K562 (cell line): ENCODE measurements around the gene POLR1A. TPM values are rescaled to one million over a fixed set of nuclear protein-coding genes. Genes with fewer than 3 reads are reported as not detected.

Experiments
- ATF1 ChIP-seq, 2 experiments: fragments of 450-650 bp in 1 of 2; IDR thresholded peaks; 2 replicates each; pipeline ENCODE4 v1.6.1; 2016; ENCODE audit warnings: missing compliant biosample characterization in 1 of 2, missing genetic modification characterization in 1 of 2
- CHD1 ChIP-seq: fragments of 200-600 bp; sonication (generic); IDR thresholded peaks from one replicate; pipeline ENCODE4 v1.6.1; 2012; ENCODE audit warnings: mild to moderate bottlenecking, moderate library complexity, low read length, inconsistent platforms
- CREM ChIP-seq: IDR thresholded peaks from 2 replicates; pipeline ENCODE4 v1.6.1; 2014; ENCODE audit warnings: antibody characterized with exemption, low read depth
- FOXM1 ChIP-seq, 2 experiments: fragments of 450-650 bp in 1 of 2; sonication (generic) in 1 of 2; formaldehyde crosslinking in 1 of 2; IDR thresholded peaks; 2 replicates each; pipeline versions ENCODE4 v1.6.1 to v1.9.0; 2017 to 2022; ENCODE audit warnings: low read depth in 2 of 2, mild to moderate bottlenecking in 2 of 2, missing genetic modification reagents in 1 of 2, moderate library complexity in 1 of 2
- GTF2F1 ChIP-seq: IDR thresholded peaks from 2 replicates; pipeline ENCODE4 v1.6.1; 2011; ENCODE audit warnings: low read depth, low read length, improper control_type of control experiment
- KLF16 ChIP-seq: IDR thresholded peaks from 2 replicates; pipeline ENCODE4 v1.6.1; 2016; ENCODE audit warnings: antibody characterized with exemption
- MAFF ChIP-seq: IDR thresholded peaks from 2 replicates; pipeline ENCODE4 v1.6.1; 2012; ENCODE audit warnings: low read length, improper control_type of control experiment
- MYBL2 ChIP-seq, 2 experiments: fragments of 450-650 bp in 1 of 2; sonication (generic) in 1 of 2; formaldehyde crosslinking in 1 of 2; IDR thresholded peaks; 2 replicates each; pipeline versions ENCODE4 v1.6.1 to v1.8.1; 2017 to 2022; ENCODE audit warnings: borderline replicate concordance in 1 of 2, inconsistent platforms in 1 of 2, low read depth in 1 of 2, mild to moderate bottlenecking in 1 of 2, missing genetic modification reagents in 1 of 2, moderate library complexity in 1 of 2
- NFIC ChIP-seq: fragments of 450-650 bp; IDR thresholded peaks from 2 replicates; pipeline ENCODE4 v1.6.1; 2017; ENCODE audit warnings: mild to moderate bottlenecking, inconsistent platforms
- RAD51 ChIP-seq: fragments of 450-650 bp; IDR thresholded peaks from 2 replicates; pipeline ENCODE4 v1.7.1; 2016; ENCODE audit warnings: low read depth, mild to moderate bottlenecking, borderline replicate concordance
- SREBF1 ChIP-seq: fragments of 150-350 bp; IDR thresholded peaks from 2 replicates; pipeline ENCODE4 v1.6.1; 2014; ENCODE audit warnings: antibody characterized with exemption, low read depth, low read length, borderline replicate concordance
- SRF ChIP-seq, 2 experiments: fragments of 250-450, 450-650 bp in 1 of 2; sonication (Bioruptor Pico) in 1 of 2; sonication (generic) in 1 of 2; formaldehyde crosslinking; IDR thresholded peaks; 2 replicates each; pipeline versions ENCODE4 v1.5.0 to v1.5.1; 2020 to 2022; ENCODE audit warnings: mild to moderate bottlenecking in 1 of 2, missing genetic modification reagents in 1 of 2
- ZNF347 ChIP-seq: fragments of 450-650 bp; formaldehyde crosslinking; IDR thresholded peaks from 2 replicates; pipeline ENCODE4 v1.4.0; 2020; ENCODE audit warnings: low read depth, mild to moderate bottlenecking, moderate library complexity
- ZNF707 ChIP-seq: fragments of 250-450 bp; sonication (Bioruptor Pico); conservative IDR thresholded peaks from 2 replicates; pipeline ENCODE4 v1.8.0; 2022; ENCODE audit warnings: inconsistent platforms, mild to moderate bottlenecking, moderate library complexity
- polyA plus RNA-seq, 8 experiments: library from polyadenylated mRNA; depleted of rRNA in 4 of 8; stranded (reverse) in 5 of 8; unstranded in 3 of 8; fragments of >200 nt; fragmentation: Nextera tagmentation in 2 of 8; fragmentation: Illumina TruSeq in 1 of 8; extraction: Ambion mirVana in 2 of 8; extraction: Trizol in 1 of 8; gene quantifications; 2 replicates each; pipeline versions ENCODE4 v1.2.1 to v1.2.3, GENCODE V29; 2011 to 2014; ENCODE audit warnings: inconsistent platforms in 1 of 8, missing spikeins in 1 of 8
- total RNA-seq, 7 experiments: library from RNA; depleted of rRNA in 6 of 7; stranded (reverse); fragments of >200 nt in 6 of 7; fragmentation: Illumina TruSeq in 2 of 7; extraction: Trizol in 2 of 7; gene quantifications; 2 replicates each; pipeline versions ENCODE4 v1.2.1 to v1.2.3, GENCODE V29; 2011 to 2021; ENCODE audit warnings: low replicate concordance in 1 of 7
- TF ChIP-seq, protein P1 (sequence below): fragments of 250-450 bp; sonication (Bioruptor Pico); IDR thresholded peaks from 2 replicates; pipeline ENCODE4 v1.4.0; 2020
- TF ChIP-seq, protein P2 (sequence below): fragments of 450-650 bp; IDR thresholded peaks from 2 replicates; pipeline ENCODE4 v1.6.1; 2018; ENCODE audit warnings: mild to moderate bottlenecking, low read depth; ENCODE audit not compliant: partially characterized antibody

Gene POLR1A
- total and polyA plus RNA-seq, 9 of the 15 experiments (the other 6 are each of a cell fraction or from before 2014, with no cell fraction given): 3.0 to 72.1 (median 21.8) TPM

DNA sequence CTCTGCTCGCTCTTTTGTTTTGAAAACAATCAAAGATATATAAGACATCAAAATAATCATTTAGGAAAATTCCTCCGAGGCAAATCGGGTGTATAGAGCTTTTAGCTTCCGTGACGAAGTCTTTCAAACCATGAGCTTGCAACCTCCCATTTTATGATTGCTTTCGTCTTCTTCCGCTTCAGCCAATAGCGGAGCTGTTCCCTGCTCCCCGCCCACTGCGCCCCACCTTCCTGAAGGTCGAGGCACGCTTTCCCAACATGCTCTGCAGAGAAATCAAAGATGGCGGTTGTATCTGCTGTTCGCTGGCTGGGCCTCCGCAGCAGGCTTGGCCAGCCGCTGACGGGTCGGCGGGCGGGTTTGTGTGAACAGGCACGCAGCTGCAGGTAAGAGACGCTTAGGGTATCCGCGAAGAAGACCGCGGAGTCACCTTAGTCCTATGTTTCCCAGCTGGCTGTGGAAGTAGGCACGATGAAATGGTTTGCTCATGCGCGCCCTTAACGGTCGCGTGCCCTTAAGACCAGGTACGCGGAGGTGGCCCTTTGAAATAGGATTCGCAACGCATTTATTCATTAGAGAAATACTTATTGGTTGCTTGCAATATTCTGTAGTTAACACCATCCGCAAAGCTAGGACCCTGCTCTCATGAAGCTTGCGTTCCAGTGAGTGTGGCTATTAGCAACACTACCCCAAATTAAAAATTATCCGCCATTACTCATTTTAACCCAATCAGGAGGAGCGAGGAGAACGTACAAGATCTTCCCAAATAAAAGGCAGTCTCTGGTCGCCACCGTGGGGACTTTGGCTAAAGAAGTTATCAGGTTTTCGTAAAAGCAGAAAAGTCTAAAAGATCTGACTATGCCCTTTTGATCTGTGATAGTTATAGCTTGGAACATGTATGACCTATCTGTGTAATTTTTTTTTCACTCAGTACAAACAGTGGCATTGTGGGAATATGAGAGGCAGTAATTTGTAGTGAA, 571 bp upstream of the POLR1A start, which contains the start of gene PTCD3 (continued):
- TF ChIP-seq, protein P1, sequence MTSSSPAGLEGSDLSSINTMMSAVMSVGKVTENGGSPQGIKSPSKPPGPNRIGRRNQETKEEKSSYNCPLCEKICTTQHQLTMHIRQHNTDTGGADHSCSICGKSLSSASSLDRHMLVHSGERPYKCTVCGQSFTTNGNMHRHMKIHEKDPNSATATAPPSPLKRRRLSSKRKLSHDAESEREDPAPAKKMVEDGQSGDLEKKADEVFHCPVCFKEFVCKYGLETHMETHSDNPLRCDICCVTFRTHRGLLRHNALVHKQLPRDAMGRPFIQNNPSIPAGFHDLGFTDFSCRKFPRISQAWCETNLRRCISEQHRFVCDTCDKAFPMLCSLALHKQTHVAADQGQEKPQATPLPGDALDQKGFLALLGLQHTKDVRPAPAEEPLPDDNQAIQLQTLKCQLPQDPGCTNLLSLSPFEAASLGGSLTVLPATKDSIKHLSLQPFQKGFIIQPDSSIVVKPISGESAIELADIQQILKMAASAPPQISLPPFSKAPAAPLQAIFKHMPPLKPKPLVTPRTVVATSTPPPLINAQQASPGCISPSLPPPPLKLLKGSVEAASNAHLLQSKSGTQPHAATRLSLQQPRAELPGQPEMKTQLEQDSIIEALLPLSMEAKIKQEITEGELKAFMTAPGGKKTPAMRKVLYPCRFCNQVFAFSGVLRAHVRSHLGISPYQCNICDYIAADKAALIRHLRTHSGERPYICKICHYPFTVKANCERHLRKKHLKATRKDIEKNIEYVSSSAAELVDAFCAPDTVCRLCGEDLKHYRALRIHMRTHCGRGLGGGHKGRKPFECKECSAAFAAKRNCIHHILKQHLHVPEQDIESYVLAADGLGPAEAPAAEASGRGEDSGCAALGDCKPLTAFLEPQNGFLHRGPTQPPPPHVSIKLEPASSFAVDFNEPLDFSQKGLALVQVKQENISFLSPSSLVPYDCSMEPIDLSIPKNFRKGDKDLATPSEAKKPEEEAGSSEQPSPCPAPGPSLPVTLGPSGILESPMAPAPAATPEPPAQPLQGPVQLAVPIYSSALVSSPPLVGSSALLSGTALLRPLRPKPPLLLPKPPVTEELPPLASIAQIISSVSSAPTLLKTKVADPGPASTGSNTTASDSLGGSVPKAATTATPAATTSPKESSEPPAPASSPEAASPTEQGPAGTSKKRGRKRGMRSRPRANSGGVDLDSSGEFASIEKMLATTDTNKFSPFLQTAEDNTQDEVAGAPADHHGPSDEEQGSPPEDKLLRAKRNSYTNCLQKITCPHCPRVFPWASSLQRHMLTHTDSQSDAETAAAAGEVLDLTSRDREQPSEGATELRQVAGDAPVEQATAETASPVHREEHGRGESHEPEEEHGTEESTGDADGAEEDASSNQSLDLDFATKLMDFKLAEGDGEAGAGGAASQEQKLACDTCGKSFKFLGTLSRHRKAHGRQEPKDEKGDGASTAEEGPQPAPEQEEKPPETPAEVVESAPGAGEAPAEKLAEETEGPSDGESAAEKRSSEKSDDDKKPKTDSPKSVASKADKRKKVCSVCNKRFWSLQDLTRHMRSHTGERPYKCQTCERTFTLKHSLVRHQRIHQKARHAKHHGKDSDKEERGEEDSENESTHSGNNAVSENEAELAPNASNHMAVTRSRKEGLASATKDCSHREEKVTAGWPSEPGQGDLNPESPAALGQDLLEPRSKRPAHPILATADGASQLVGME (CRISPR knock-in tag): peak; percentile 17; the same call in 1 of the 2 replicates
- TF ChIP-seq, protein P2, sequence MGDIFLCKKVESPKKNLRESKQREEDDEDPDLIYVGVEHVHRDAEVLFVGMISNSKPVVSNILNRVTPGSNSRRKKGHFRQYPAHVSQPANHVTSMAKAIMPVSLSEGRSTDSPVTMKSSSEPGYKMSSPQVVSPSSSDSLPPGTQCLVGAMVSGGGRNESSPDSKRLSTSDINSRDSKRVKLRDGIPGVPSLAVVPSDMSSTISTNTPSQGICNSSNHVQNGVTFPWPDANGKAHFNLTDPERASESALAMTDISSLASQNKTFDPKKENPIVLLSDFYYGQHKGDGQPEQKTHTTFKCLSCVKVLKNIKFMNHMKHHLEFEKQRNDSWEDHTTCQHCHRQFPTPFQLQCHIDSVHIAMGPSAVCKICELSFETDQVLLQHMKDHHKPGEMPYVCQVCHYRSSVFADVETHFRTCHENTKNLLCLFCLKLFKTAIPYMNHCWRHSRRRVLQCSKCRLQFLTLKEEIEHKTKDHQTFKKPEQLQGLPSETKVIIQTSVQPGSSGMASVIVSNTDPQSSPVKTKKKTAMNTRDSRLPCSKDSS: no peak
- TF ChIP-seq GTF2F1 (peak; percentile 78), ATF1 (CRISPR knock-in tag; IDR thresholded peaks at IDR 0.05) (no peak), ATF1 (tag; IDR thresholded peaks at IDR 0.05) (peak; percentile 94), KLF16 (no peak), ZNF347 (CRISPR knock-in tag) (no peak), FOXM1 (IDR thresholded peaks at IDR 0.05; ENCODE audit: low read depth) (peak; percentile 85), FOXM1 (CRISPR knock-in tag; IDR thresholded peaks at IDR 0.05; ENCODE audit: low read depth) (no peak), SRF (CRISPR knock-in tag; IDR thresholded peaks at IDR 0.05) (peak in 1 of 2 experiments; percentile 31; a peak in 1 of 4 replicates), RAD51 (no peak; the same call in 1 of the 2 replicates), NFIC (0 out of 2 replicates have a peak, but pooled peaks have one; percentile 24), ZNF707 (CRISPR knock-in tag) (no peak), MYBL2 (IDR thresholded peaks at IDR 0.05; ENCODE audit: low read depth) (peak; percentile 51), MYBL2 (CRISPR knock-in tag; IDR thresholded peaks at IDR 0.05; ENCODE audit: borderline replicate concordance) (no peak), SREBF1 (peak; percentile 31; the same call in 1 of the 2 replicates), MAFF (peak; percentile 78), CHD1 (no peak), CREM (peak; percentile 59)
